ENCODE results near the gene SCAMP4.

- no peak for TF ChIP-seq GATA3 (IDR thresholded peaks at IDR 0.05; ENCODE audit: low read depth, low read length)
- TF ChIP-seq GATA2 (IDR thresholded peaks at IDR 0.05; ENCODE audit: low read depth, low read length) = no peak
These were observed 32.2 kb upstream of the SCAMP4 start for GRCh38 chr19:1872807-1873523.

Data from SH-SY5Y (cell line).